WTC11 (cell line): ENCODE results near the gene KATNA1. TPM values are rescaled to one million over a fixed set of nuclear protein-coding genes. Genes with fewer than 3 reads are reported as not detected.

Source experiments
- CBFB ChIP-seq: sonication (generic); formaldehyde crosslinking; IDR thresholded peaks from 2 replicates; pipeline ENCODE4 v1.8.1; 2022; ENCODE audit warnings: mild to moderate bottlenecking, low read depth, missing genetic modification reagents
- IRF2 ChIP-seq: sonication (generic); formaldehyde crosslinking; IDR thresholded peaks from 2 replicates; pipeline ENCODE4 v1.8.0; 2022; ENCODE audit warnings: low read depth, missing genetic modification reagents, borderline replicate concordance
- NR3C1 ChIP-seq: sonication (generic); formaldehyde crosslinking; conservative IDR thresholded peaks from 2 replicates; pipeline ENCODE4 v1.8.1; 2023; ENCODE audit warnings: low read depth, mild to moderate bottlenecking, missing genetic modification reagents
- RORB ChIP-seq: fragments of 250-450 bp; sonication (Bioruptor Pico); IDR thresholded peaks from 2 replicates; pipeline ENCODE4 v1.9.0; 2021; ENCODE audit warnings: mild to moderate bottlenecking
- SOX15 ChIP-seq: fragments of 250-450 bp; sonication (Bioruptor Pico); IDR thresholded peaks from 2 replicates; pipeline ENCODE4 v1.9.0; 2021; ENCODE audit warnings: mild to moderate bottlenecking
- ZNF232 ChIP-seq: sonication (generic); formaldehyde crosslinking; IDR thresholded peaks from 2 replicates; pipeline ENCODE4 v1.8.0; 2022; ENCODE audit warnings: mild to moderate bottlenecking, missing genetic modification reagents
- ZNF317 ChIP-seq: sonication (generic); formaldehyde crosslinking; IDR thresholded peaks from 2 replicates; pipeline ENCODE4 v1.8.1; 2023; ENCODE audit warnings: low read depth, mild to moderate bottlenecking, moderate library complexity, missing genetic modification reagents, borderline replicate concordance
- ZNF396 ChIP-seq: fragments of 250-450 bp; sonication (Bioruptor Pico); IDR thresholded peaks from 2 replicates; pipeline ENCODE4 v1.8.0; 2021; ENCODE audit warnings: mild to moderate bottlenecking, moderate library complexity, borderline replicate concordance
- total RNA-seq: library from RNA; stranded (reverse); gene quantifications from 3 replicates; pipeline ENCODE4 v1.2.3, GENCODE V29; 2021
- TF ChIP-seq, protein P1 (sequence below): fragments of 250-450 bp; sonication (Bioruptor Pico); IDR thresholded peaks from 2 replicates; pipeline ENCODE4 v1.9.0; 2021; ENCODE audit warnings: mild to moderate bottlenecking
- TF ChIP-seq, protein P2 (sequence below): sonication (generic); formaldehyde crosslinking; IDR thresholded peaks from 2 replicates; pipeline ENCODE4 v1.8.1; 2022; ENCODE audit warnings: mild to moderate bottlenecking, moderate library complexity, missing genetic modification reagents
- TF ChIP-seq, protein P3 (sequence below): sonication (generic); formaldehyde crosslinking; IDR thresholded peaks from 2 replicates; pipeline ENCODE4 v1.8.0; 2022; ENCODE audit warnings: mild to moderate bottlenecking, missing genetic modification reagents
- TF ChIP-seq, protein P4 (sequence below): sonication (generic); formaldehyde crosslinking; IDR thresholded peaks from 2 replicates; pipeline ENCODE4 v1.8.1; 2023; ENCODE audit warnings: mild to moderate bottlenecking, missing genetic modification reagents, borderline replicate concordance
- TF ChIP-seq, protein P5 (sequence below): sonication (generic); formaldehyde crosslinking; conservative IDR thresholded peaks from 2 replicates; pipeline ENCODE4 v1.8.1; 2023; ENCODE audit warnings: mild to moderate bottlenecking, low read depth, missing genetic modification reagents, moderate library complexity
- TF ChIP-seq, protein P6 (sequence below): fragments of 250-450 bp; sonication (Bioruptor Pico); conservative IDR thresholded peaks from 2 replicates; pipeline ENCODE4 v1.9.0; 2021; ENCODE audit warnings: mild to moderate bottlenecking
- TF ChIP-seq, protein P7 (sequence below): sonication (generic); formaldehyde crosslinking; IDR thresholded peaks from 2 replicates; pipeline ENCODE4 v1.8.1; 2022; ENCODE audit warnings: low read depth, missing genetic modification reagents, borderline replicate concordance
- TF ChIP-seq, protein P8 (sequence below): fragments of 250-450 bp; sonication (Bioruptor Pico); IDR thresholded peaks from 2 replicates; pipeline ENCODE4 v1.9.0; 2021; ENCODE audit warnings: mild to moderate bottlenecking, borderline replicate concordance

The KATNA1 gene
- total RNA-seq, 1 experiment from 2014 or later: 18.1 TPM

DNA sequence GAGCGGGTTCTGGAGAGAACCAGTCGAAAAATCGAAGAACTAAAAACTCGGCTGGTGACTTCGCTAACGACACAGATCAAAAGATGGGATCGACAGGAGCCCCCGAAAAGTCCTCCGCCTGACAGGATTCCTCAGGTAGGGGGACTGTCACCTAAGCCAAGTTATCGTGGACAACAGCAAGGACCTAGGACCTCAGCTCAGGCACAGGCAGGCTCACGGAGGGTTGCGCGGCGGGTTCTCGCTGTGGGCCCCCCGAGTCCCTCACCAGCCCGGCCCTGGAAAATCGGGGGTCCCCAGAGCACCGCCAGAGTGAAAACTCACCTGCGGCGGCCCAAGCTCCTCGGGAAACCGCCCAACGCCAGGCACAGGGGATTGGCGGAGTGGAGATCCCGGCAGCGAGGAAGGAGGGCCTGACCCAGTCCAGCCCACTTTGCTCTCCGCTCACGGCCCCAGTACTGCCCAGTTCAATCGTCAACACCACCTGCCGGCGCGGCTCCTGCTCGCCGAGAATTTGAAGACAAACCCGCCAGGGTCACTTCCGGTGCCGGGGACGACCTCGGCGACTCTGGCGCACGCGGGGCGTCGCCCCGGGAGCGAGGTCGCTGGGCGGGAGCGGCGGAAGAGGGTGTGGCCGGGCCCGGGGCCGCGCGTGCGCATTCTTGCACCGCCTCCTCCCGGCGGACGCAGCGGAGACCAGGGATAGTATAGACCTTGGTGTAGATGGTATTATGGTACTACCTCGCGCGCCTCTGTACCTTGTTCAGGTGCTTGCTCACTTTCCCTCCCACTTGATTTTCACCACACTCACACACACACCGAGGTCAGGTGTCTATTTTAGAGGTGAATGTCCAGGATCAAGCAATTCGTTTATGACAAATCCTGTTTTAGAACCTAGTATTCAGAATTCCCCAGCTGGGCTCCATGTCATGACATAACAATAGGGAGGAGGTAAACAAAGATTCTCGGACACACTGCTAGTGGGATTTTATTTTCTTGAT lies at the start of gene KATNA1 (continued):
- TF ChIP-seq NR3C1 (CRISPR knock-in tag): no peak
- TF ChIP-seq, protein P1, sequence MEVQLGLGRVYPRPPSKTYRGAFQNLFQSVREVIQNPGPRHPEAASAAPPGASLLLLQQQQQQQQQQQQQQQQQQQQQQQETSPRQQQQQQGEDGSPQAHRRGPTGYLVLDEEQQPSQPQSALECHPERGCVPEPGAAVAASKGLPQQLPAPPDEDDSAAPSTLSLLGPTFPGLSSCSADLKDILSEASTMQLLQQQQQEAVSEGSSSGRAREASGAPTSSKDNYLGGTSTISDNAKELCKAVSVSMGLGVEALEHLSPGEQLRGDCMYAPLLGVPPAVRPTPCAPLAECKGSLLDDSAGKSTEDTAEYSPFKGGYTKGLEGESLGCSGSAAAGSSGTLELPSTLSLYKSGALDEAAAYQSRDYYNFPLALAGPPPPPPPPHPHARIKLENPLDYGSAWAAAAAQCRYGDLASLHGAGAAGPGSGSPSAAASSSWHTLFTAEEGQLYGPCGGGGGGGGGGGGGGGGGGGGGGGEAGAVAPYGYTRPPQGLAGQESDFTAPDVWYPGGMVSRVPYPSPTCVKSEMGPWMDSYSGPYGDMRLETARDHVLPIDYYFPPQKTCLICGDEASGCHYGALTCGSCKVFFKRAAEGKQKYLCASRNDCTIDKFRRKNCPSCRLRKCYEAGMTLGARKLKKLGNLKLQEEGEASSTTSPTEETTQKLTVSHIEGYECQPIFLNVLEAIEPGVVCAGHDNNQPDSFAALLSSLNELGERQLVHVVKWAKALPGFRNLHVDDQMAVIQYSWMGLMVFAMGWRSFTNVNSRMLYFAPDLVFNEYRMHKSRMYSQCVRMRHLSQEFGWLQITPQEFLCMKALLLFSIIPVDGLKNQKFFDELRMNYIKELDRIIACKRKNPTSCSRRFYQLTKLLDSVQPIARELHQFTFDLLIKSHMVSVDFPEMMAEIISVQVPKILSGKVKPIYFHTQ (CRISPR knock-in tag): no peak
- TF ChIP-seq RORB: no peak
- TF ChIP-seq, protein P2, sequence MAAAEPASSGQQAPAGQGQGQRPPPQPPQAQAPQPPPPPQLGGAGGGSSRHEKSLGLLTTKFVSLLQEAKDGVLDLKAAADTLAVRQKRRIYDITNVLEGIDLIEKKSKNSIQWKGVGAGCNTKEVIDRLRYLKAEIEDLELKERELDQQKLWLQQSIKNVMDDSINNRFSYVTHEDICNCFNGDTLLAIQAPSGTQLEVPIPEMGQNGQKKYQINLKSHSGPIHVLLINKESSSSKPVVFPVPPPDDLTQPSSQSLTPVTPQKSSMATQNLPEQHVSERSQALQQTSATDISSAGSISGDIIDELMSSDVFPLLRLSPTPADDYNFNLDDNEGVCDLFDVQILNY (CRISPR knock-in tag): peak; percentile 91
- TF ChIP-seq, protein P3, sequence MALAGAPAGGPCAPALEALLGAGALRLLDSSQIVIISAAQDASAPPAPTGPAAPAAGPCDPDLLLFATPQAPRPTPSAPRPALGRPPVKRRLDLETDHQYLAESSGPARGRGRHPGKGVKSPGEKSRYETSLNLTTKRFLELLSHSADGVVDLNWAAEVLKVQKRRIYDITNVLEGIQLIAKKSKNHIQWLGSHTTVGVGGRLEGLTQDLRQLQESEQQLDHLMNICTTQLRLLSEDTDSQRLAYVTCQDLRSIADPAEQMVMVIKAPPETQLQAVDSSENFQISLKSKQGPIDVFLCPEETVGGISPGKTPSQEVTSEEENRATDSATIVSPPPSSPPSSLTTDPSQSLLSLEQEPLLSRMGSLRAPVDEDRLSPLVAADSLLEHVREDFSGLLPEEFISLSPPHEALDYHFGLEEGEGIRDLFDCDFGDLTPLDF (CRISPR knock-in tag): peak; percentile 93
- TF ChIP-seq SOX15 (CRISPR knock-in tag): no peak
- TF ChIP-seq, protein P4, sequence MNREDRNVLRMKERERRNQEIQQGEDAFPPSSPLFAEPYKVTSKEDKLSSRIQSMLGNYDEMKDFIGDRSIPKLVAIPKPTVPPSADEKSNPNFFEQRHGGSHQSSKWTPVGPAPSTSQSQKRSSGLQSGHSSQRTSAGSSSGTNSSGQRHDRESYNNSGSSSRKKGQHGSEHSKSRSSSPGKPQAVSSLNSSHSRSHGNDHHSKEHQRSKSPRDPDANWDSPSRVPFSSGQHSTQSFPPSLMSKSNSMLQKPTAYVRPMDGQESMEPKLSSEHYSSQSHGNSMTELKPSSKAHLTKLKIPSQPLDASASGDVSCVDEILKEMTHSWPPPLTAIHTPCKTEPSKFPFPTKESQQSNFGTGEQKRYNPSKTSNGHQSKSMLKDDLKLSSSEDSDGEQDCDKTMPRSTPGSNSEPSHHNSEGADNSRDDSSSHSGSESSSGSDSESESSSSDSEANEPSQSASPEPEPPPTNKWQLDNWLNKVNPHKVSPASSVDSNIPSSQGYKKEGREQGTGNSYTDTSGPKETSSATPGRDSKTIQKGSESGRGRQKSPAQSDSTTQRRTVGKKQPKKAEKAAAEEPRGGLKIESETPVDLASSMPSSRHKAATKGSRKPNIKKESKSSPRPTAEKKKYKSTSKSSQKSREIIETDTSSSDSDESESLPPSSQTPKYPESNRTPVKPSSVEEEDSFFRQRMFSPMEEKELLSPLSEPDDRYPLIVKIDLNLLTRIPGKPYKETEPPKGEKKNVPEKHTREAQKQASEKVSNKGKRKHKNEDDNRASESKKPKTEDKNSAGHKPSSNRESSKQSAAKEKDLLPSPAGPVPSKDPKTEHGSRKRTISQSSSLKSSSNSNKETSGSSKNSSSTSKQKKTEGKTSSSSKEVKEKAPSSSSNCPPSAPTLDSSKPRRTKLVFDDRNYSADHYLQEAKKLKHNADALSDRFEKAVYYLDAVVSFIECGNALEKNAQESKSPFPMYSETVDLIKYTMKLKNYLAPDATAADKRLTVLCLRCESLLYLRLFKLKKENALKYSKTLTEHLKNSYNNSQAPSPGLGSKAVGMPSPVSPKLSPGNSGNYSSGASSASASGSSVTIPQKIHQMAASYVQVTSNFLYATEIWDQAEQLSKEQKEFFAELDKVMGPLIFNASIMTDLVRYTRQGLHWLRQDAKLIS (CRISPR knock-in tag): 0 out of 2 replicates have a peak, but pooled peaks have one; percentile 88
- TF ChIP-seq ZNF396 (CRISPR knock-in tag): no peak
- TF ChIP-seq, protein P5, sequence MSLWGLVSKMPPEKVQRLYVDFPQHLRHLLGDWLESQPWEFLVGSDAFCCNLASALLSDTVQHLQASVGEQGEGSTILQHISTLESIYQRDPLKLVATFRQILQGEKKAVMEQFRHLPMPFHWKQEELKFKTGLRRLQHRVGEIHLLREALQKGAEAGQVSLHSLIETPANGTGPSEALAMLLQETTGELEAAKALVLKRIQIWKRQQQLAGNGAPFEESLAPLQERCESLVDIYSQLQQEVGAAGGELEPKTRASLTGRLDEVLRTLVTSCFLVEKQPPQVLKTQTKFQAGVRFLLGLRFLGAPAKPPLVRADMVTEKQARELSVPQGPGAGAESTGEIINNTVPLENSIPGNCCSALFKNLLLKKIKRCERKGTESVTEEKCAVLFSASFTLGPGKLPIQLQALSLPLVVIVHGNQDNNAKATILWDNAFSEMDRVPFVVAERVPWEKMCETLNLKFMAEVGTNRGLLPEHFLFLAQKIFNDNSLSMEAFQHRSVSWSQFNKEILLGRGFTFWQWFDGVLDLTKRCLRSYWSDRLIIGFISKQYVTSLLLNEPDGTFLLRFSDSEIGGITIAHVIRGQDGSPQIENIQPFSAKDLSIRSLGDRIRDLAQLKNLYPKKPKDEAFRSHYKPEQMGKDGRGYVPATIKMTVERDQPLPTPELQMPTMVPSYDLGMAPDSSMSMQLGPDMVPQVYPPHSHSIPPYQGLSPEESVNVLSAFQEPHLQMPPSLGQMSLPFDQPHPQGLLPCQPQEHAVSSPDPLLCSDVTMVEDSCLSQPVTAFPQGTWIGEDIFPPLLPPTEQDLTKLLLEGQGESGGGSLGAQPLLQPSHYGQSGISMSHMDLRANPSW (CRISPR knock-in tag): no peak
- peak; percentile 69; the same call in 1 of the 2 replicates for TF ChIP-seq ZNF317 (CRISPR knock-in tag)
- TF ChIP-seq CBFB: no peak
- TF ChIP-seq, protein P6, sequence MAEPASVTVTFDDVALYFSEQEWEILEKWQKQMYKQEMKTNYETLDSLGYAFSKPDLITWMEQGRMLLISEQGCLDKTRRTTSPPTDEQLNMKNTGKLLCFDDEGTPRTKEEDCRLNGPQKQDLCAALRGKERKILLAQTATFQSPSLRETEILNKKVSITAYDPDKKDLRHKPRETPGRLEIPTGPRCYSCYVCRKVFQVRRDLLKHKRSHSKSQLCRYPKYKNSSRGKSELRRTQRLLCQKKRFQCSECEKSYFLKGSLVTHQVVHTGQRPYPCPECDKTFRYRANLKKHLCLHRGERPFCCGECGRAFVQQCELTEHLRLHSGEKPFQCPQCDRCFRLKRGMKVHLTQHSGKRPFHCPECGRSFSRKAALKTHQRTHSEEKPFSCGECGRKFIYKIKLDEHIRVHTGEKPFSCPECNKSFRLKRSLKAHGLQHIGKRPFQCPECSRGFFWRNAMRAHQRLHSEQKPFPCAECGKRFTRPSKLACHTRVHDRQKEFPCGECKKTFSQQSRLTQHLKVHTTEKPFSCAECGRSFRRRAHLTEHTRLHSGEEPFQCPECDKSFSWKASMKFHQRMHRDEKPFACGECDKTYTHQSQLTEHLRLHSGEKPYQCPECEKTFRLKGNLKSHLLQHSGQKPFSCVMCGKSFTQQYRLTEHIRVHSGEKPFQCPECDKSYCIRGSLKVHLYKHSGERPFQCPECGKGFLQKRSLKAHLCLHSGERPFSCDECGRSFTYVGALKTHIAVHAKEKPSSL (CRISPR knock-in tag): no peak
- TF ChIP-seq, protein P7, sequence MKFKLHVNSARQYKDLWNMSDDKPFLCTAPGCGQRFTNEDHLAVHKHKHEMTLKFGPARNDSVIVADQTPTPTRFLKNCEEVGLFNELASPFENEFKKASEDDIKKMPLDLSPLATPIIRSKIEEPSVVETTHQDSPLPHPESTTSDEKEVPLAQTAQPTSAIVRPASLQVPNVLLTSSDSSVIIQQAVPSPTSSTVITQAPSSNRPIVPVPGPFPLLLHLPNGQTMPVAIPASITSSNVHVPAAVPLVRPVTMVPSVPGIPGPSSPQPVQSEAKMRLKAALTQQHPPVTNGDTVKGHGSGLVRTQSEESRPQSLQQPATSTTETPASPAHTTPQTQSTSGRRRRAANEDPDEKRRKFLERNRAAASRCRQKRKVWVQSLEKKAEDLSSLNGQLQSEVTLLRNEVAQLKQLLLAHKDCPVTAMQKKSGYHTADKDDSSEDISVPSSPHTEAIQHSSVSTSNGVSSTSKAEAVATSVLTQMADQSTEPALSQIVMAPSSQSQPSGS (CRISPR knock-in tag): no peak; the same call in 1 of the 2 replicates
- TF ChIP-seq, protein P8, sequence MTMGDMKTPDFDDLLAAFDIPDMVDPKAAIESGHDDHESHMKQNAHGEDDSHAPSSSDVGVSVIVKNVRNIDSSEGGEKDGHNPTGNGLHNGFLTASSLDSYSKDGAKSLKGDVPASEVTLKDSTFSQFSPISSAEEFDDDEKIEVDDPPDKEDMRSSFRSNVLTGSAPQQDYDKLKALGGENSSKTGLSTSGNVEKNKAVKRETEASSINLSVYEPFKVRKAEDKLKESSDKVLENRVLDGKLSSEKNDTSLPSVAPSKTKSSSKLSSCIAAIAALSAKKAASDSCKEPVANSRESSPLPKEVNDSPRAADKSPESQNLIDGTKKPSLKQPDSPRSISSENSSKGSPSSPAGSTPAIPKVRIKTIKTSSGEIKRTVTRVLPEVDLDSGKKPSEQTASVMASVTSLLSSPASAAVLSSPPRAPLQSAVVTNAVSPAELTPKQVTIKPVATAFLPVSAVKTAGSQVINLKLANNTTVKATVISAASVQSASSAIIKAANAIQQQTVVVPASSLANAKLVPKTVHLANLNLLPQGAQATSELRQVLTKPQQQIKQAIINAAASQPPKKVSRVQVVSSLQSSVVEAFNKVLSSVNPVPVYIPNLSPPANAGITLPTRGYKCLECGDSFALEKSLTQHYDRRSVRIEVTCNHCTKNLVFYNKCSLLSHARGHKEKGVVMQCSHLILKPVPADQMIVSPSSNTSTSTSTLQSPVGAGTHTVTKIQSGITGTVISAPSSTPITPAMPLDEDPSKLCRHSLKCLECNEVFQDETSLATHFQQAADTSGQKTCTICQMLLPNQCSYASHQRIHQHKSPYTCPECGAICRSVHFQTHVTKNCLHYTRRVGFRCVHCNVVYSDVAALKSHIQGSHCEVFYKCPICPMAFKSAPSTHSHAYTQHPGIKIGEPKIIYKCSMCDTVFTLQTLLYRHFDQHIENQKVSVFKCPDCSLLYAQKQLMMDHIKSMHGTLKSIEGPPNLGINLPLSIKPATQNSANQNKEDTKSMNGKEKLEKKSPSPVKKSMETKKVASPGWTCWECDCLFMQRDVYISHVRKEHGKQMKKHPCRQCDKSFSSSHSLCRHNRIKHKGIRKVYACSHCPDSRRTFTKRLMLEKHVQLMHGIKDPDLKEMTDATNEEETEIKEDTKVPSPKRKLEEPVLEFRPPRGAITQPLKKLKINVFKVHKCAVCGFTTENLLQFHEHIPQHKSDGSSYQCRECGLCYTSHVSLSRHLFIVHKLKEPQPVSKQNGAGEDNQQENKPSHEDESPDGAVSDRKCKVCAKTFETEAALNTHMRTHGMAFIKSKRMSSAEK (CRISPR knock-in tag): no peak
- TF ChIP-seq IRF2: no peak
- peak; percentile 98 for TF ChIP-seq ZNF232
